GM18517 (cell line): ENCODE measurements around the gene LCMT1.
"Not testable (repeated sequence)": the region's sequence is repeated elsewhere in the genome, so short reads cannot be mapped to it uniquely, and the experiment has no call there.

Source experiments
- ATAC-seq: cut with Tn5 transposase; IDR thresholded peaks from one replicate; pipeline ENCODE4 v1.9.1; 2021; ENCODE audit warnings: mild to moderate bottlenecking, moderate library complexity; ENCODE audit not compliant: unreplicated experiment

LCMT1 gene

DNA sequence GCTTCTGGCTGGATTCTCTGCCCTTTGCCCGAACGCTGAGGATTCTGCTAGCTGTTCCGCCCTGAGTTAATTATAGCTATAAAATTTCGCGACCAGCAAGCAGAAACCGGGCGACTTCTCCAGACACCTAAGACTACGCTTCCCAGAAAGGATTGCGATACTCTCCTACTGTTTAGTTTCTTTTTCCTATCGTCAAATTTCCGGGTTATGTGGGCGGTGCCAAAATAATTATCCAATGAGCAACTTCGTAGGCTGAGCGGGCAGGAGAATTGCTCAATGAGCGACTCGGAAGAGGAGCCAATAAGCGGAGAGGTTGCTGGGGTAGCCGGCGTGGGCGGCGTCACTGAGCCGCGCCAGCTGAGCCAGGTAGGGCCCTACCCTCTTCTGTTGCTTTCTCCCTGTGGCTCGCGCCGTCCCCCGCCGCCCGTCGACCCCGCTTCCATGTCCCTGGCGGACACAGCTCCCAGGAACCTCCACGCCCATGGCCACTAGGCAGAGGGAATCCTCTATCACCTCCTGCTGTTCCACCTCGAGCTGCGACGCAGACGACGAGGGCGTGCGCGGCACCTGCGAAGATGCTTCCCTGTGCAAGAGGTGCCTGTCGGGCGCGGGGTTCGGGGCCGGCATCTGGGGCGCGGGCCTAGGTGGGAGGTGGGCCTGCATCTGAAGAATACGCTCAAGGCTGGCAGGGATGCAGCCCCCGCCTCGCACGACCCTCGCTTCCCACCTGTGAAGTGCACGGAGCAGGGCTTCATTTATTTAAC, at the start of gene LCMT1:
TSS of gene LCMT1 (plus strand) at position 340 of the 764 bp plus-strand sequence. CDS start at position 482, 142 bp downstream.
- ATAC-seq, result peak; percentile 90

DNA sequence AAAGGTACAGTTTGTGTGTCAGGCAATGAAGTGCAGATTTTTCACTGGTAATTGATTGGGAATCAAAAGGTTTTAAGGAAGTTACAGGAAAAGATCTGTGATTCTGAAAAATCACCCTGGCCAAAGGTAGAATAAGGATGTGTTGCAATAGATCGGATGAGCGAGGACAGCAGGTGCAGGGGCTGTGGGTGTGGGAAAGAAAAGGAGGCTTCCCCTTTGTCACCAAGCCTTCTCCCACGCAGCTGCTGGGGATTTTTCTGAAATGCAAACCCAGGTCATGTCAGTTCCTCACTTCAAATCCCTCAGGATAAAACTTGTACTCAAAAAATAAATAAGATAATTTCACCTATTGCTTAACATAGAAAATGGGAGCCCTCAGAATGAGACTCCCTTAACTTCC, 48.4 kb upstream of the LCMT1 start:
- no peak for ATAC-seq

DNA sequence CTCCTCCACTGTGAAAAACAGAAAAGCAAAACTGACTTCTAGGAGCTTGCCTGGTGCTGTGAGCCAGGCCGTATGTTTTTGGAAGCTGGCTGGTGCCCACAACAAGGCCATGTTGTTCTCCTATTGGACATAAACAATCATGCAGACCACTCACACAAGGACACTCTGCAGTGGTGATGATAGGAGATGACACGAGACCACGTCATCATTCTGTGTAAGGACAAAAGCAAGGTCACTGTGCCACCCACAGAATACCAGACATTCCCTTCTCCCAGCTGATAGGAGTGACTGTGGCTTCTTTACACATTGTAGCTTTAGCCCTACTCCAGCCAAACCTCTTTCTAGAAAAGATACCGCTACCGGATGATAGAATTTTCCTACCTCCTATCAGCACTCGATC, 47.7 kb upstream of the LCMT1 start:
- ATAC-seq, result no peak

DNA sequence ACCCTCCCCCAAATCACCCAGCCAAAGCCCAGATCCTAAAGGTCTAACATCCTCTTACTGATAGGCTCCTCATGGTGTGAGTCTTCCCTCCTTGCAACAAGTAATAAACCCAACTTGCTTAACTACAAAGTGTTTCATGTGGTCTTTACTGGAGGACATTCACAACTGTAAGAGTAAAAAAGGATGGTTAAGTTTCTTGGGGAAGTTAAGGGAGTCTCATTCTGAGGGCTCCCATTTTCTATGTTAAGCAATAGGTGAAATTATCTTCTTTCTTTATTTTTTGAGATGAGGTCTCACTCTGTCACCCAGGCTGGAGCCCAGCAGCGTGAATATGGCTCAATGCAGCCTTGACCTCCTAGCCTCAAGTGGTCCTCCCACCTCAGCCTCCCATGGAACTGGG, 47.3 kb upstream of the LCMT1 start:
- not testable (repeated sequence) for ATAC-seq

DNA sequence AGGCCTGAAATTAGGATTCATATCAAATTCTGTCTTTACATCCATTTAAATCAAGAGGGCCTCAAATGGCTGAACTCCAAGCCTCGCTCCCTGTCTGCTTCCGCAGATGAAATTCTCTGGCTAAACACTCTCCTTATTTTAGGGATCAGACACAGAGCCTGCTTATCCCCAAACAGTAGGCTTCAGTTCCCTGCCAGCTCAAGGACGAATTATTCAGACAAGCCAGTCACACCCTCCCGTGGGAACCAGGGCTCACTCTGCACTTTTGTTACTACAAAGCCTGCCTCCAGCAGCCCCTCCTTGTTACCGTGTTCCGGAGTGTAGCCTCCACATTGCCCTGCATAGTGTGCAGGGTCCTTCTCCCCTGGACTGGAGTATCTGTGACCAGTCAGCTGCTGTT, 46.6 kb upstream of the LCMT1 start:
- ATAC-seq, result no peak

- ATAC-seq, result no peak
Measured at GRCh38 chr16:25065899-25066298, 45.6 kb upstream of the LCMT1 start.

GRCh38 chr16:25066426-25066746, 45.2 kb upstream of the LCMT1 start:
- ATAC-seq, result no peak

GRCh38 chr16:25066747-25067631, 44.6 kb upstream of the LCMT1 start:
- ATAC-seq, result peak; percentile 78

- no peak for ATAC-seq
Measured at GRCh38 chr16:25073854-25074253, 37.7 kb upstream of the LCMT1 start.

DNA sequence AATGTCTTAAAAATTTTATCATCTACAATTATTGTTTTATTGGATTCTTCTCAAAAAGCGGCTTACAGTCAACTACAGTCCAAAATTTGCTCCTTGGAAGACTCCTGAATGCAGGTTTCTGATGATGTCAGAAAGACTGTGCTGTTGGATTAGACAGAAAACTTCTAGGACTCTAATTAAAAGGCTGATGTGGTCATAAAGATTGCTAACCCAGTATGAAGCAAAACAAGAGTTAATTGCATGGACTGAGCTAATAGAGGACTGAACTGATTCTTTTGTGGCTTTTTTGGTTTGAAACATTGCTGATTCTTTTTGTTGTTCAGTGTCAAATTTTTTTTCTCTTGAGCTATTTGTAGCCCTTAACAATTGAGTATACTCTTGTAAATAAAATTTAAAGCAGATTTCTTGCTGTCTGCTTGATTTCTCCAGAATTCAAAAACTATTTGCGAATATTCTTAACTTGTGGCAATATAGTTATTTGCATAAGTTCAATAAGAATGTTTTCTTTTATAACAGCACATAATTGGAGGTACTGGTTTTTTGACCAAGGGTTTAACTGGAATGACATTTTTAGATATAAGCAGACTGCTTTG, 33.1 kb upstream of the LCMT1 start:
- no peak for ATAC-seq

- no peak for ATAC-seq
Measured at GRCh38 chr16:25079637-25080378, 31.7 kb upstream of the LCMT1 start.

GRCh38 chr16:25080420-25081131, 31.0 kb upstream of the LCMT1 start:
- no peak for ATAC-seq

DNA sequence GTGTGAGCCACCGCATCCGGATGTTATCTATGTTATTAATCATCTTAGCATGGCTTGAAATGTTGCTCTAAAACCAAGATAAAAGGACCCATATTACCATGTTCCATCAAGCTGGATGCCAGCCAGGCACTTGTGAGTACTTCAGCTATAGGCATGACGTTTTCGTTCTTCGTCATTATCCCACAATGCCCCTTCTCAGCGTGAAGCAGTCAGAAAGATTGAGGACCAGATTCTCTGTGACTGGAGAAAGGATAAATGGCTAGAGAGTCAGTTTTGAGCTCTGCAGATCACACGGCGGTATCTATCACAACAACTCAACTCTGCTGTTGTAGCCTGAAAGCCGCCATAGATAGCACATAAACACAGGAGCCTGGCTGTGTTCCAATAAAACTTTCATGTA, 29.8 kb upstream of the LCMT1 start:
- no peak for ATAC-seq

DNA sequence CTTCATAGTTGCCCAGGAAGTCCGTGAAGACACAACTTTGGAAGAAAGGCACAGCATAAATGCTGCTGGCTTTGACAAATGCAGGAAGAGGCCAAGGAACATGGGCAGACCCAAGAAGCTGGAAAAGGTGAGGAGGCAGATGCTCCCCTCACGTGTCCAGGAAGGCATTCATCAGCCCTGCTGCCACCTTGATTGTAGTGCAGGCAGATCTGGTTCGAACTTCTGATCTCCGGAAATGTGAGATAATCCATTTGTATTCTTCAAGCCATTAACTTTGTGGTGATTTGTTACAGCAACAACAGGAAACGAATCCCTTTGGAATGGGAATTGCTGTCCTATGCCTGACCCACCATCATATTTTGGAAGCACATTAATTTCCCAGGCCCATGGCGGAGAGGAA, 28.5 kb upstream of the LCMT1 start:
- no peak for ATAC-seq

GRCh38 chr16:25083701-25084100, 27.8 kb upstream of the LCMT1 start:
- ATAC-seq, result no peak

DNA sequence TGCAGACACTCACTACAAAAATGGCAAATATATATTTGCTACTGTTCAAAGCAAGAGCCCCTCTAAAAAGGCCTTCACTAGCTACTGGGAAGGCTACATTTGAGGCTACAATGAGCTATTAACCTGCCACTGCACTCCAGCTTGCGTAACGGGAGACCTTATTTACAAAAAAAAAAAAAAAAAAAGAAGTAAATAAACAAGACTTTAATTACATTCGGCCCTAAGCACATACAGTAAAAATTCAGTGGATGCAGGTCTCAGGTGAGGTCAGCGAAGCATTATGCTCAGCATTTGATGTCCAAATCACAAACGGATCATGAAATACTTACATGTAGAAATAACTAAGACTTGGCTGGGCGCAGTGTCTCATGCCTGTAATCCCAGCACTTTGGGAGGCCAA, 26.7 kb upstream of the LCMT1 start:
- ATAC-seq, result no peak

GRCh38 chr16:25087761-25088160, 23.8 kb upstream of the LCMT1 start:
- no peak for ATAC-seq

- no peak for ATAC-seq
Measured at GRCh38 chr16:25089351-25089750, 22.2 kb upstream of the LCMT1 start.

DNA sequence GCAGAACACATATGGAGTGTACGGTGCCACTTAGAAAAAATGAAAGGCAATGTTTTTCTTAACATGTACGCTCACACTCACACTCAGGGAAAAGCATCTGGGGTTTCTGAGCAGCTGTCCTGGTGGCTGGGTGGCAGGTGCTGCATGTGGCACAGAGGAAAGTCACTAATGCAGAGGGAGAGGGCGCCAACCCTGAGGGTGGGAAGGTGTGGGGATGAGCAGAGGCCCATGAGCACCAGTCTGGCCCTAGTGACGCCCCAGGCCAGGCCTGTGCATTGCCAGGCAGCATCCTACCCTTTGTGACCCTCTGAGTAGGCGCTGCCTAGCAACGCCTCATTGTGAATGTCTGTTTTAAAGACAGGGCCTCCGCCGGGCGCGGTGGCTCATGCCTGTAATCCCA, 19.1 kb upstream of the LCMT1 start:
- no peak for ATAC-seq

- peak; percentile 80 for ATAC-seq
Measured at GRCh38 chr16:25093208-25094061, 18.1 kb upstream of the LCMT1 start.
